GM23248 (cell line): ENCODE measurements around the gene HSD17B14. TPM values are rescaled to one million over a fixed set of nuclear protein-coding genes. Genes with fewer than 3 reads are reported as not detected.

Source experiments
- DNase-seq: peaks from one replicate; pipeline ENCODE4 v3.0.0-alpha.2; 2015
- H2AFZ ChIP-seq: fragments of 200-600 bp; sonication (generic); 2 replicates; pipeline ENCODE4 v1.6.1; 2016; ENCODE audit warnings: antibody characterized with exemption
- H3F3A ChIP-seq: fragments of 200-600 bp; sonication (generic); 2 replicates; pipeline ENCODE4 v1.6.1; 2016; ENCODE audit warnings: mild to moderate bottlenecking, antibody characterized with exemption, mixed run types; ENCODE audit not compliant: insufficient read depth
- H3K27ac ChIP-seq: fragments of 200-600 bp; sonication (generic); 2 replicates; pipeline ENCODE4 v1.5.1; 2016; ENCODE audit warnings: mild to moderate bottlenecking
- H3K27me3 ChIP-seq: fragments of 200-600 bp; sonication (generic); replicated peaks from 2 replicates; pipeline ENCODE4 v1.6.1; 2016; ENCODE audit warnings: mild to moderate bottlenecking; ENCODE audit not compliant: insufficient read depth
- H3K36me3 ChIP-seq: fragments of 200-600 bp; sonication (generic); 2 replicates; pipeline ENCODE4 v1.6.1; 2016; ENCODE audit warnings: low read depth, mild to moderate bottlenecking
- H3K4me1 ChIP-seq: fragments of 200-600 bp; sonication (generic); 2 replicates; pipeline ENCODE4 v1.6.1; 2016; ENCODE audit warnings: mild to moderate bottlenecking; ENCODE audit not compliant: insufficient read depth
- H3K4me2 ChIP-seq: fragments of 200-600 bp; sonication (generic); one replicate; pipeline ENCODE4 v1.6.1; 2016; ENCODE audit warnings: mild to moderate bottlenecking; ENCODE audit not compliant: unreplicated experiment
- H3K4me3 ChIP-seq: fragments of 200-600 bp; sonication (generic); 2 replicates; pipeline ENCODE4 v1.5.1; 2016; ENCODE audit warnings: mild to moderate bottlenecking
- H3K79me2 ChIP-seq: fragments of 200-600 bp; sonication (generic); 2 replicates; pipeline ENCODE4 v1.6.1; 2016; ENCODE audit warnings: mild to moderate bottlenecking; ENCODE audit not compliant: insufficient read depth
- H3K9ac ChIP-seq: fragments of 200-600 bp; sonication (generic); 2 replicates; pipeline ENCODE4 v1.6.1; 2016; ENCODE audit warnings: mild to moderate bottlenecking
- H3K9me2 ChIP-seq: fragments of 200-600 bp; sonication (generic); 2 replicates; pipeline ENCODE4 v1.6.1; 2016; ENCODE audit warnings: mixed run types, mild to moderate bottlenecking, moderate library complexity; ENCODE audit not compliant: insufficient read depth
- H3K9me3 ChIP-seq: fragments of 200-600 bp; sonication (generic); one replicate; pipeline ENCODE4 v1.6.1; 2017; ENCODE audit warnings: low read depth
- H4K20me1 ChIP-seq: fragments of 200-600 bp; sonication (generic); 2 replicates; pipeline ENCODE4 v1.6.0; 2016; ENCODE audit not compliant: insufficient read depth
- EZH2 ChIP-seq: fragments of 200-600 bp; sonication (generic); IDR thresholded peaks from 2 replicates; pipeline ENCODE4 v1.6.1; 2018; ENCODE audit warnings: antibody characterized with exemption, mild to moderate bottlenecking; ENCODE audit not compliant: insufficient read depth, poor library complexity, severe bottlenecking
- EZH2phosphoT487 ChIP-seq: fragments of 200-600 bp; sonication (generic); IDR thresholded peaks from 2 replicates; pipeline ENCODE4 v1.6.1; 2018; ENCODE audit warnings: antibody characterized with exemption, moderate library complexity, mild to moderate bottlenecking, low read depth; ENCODE audit not compliant: insufficient read depth
- WGBS, 2 experiments: methylation state at CpG; one replicate each; pipeline ENCODE4 v1.1.6; 2015 to 2017; ENCODE audit warnings: low lambda C conversion rate in 2 of 2, low coverage in 1 of 2; ENCODE audit errors: missing lambda C conversion rate in 2 of 2; 5-methylcytosine and 5-hydroxymethylcytosine counted together
- in situ Hi-C: fragments of 300-500 bp; cut with MboI; formaldehyde crosslinking; loops from 2 replicates; pipeline ENCODE4 v1.15.0; 2020
- polyA plus RNA-seq: library from polyadenylated mRNA; unstranded; fragments of >200 nt; fragmentation: Nextera tagmentation; extraction: Ambion mirVana; gene quantifications from 2 replicates; pipeline ENCODE4 v1.2.1, GENCODE V29; 2016
- total RNA-seq: library from RNA; depleted of rRNA; stranded (reverse); fragments of >200 nt; shearing (Covaris generic); gene quantifications from 2 replicates; pipeline ENCODE4 v1.2.3, GENCODE V29; 2014

Gene HSD17B14
- total and polyA plus RNA-seq, 2 experiments from 2014 or later: 2.6 to 4.4 TPM

DNA sequence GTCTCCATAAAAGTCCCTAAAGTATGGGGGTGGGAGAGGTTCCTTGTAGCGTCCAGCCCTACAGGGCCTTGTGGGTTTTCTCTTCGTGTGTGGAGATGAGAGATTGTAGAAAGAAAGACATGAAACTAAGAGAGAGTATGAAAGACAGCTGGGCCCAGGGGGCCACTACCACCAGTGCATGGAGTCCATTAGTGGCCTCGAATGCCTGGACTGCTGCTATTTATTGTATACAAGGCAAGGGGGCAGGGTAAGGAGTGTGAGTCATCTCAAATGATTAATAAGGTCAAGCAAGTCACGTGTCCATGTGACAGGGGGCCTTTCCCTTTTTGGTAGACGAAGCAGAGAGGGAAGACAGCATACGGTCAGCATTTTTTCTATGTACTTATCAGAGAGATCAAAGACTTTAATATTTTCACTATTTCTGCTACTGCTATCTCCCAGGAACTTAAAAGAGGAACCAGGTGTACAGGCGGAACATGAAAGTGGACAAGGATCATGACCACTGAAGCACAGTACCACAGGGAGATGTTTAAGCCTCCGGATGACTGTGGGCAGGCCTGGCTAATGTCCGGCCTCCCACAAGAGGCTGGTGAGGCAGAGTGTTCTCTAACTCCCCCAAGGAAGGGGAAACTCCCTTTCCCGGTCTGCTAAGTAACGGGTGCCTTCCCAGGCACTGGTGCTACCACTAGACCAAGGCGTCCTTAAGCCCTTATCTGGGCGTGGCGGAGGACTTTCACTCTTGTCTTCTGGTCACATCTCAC lies 55.5 kb downstream of the HSD17B14 start:
- H3K4me1 ChIP-seq: no peaks in the 10 kb centered on the region
- H3K9ac ChIP-seq: no peak overlapping the region
- TF ChIP-seq EZH2phosphoT487 (no peak), EZH2 (no peak)
- no peaks in the 10 kb centered on the region for H3K9me3 ChIP-seq
- H3K79me2 ChIP-seq: no peaks in the 10 kb centered on the region
- H3F3A ChIP-seq: no peaks in the 10 kb centered on the region
- DNase-seq: peak; percentile 34
- no peak overlapping the region for H2AFZ ChIP-seq
- in situ Hi-C loops: no loop called here
- no peak overlapping the region for H3K4me2 ChIP-seq
- no peak overlapping the region for H3K27ac ChIP-seq
- no peaks in the 10 kb centered on the region for H3K36me3 ChIP-seq
- no peaks in the 10 kb centered on the region; the same call in 1 of the 2 replicates for H3K27me3 ChIP-seq
- WGBS, 2 experiments: 65 to 67% methylated on average over 14 of the region's 14 CpGs
- no peaks in the 10 kb centered on the region for H3K9me2 ChIP-seq
- no peaks in the 10 kb centered on the region for H4K20me1 ChIP-seq
- H3K4me3 ChIP-seq: no peak overlapping the region

DNA sequence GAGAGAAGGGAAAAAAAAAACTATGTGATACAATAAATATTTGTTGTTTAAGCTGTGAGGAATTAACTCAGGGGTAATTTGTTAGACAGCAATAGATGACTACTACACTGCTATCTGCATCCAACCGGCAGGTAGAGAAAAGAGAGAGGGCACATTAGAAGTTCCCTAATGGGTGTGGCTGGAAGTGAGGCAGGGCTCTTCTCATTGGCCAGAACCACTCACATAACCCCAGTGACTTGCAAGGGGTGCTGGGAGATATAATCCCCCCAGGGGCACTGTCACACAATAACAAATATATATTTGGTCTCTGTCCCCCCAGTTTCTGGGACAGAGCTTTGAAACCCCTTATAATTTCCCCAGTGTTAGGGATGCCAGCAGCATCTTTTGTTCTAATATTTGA lies 56.7 kb downstream of the HSD17B14 start:
- no peaks in the 10 kb centered on the region for H3K79me2 ChIP-seq
- no peak overlapping the region for H3K4me3 ChIP-seq
- H3K9me3 ChIP-seq: no peaks in the 10 kb centered on the region
- no peaks in the 10 kb centered on the region for H3K9me2 ChIP-seq
- H3K4me2 ChIP-seq: no peak overlapping the region
- H3K27me3 ChIP-seq: no peaks in the 10 kb centered on the region; the same call in 1 of the 2 replicates
- no peaks in the 10 kb centered on the region for H4K20me1 ChIP-seq
- 6 to 9% methylated on average over 1 of the region's 1 CpG for WGBS, 2 experiments
- H3K9ac ChIP-seq: no peak overlapping the region
- DNase-seq: no peak
- H3F3A ChIP-seq: no peaks in the 10 kb centered on the region
- no peak overlapping the region for H2AFZ ChIP-seq
- TF ChIP-seq EZH2: no peak
- TF ChIP-seq EZH2phosphoT487: no peak
- H3K27ac ChIP-seq: no peak overlapping the region
- in situ Hi-C loops: no loop called here
- no peaks in the 10 kb centered on the region for H3K4me1 ChIP-seq
- no peaks in the 10 kb centered on the region for H3K36me3 ChIP-seq

DNA sequence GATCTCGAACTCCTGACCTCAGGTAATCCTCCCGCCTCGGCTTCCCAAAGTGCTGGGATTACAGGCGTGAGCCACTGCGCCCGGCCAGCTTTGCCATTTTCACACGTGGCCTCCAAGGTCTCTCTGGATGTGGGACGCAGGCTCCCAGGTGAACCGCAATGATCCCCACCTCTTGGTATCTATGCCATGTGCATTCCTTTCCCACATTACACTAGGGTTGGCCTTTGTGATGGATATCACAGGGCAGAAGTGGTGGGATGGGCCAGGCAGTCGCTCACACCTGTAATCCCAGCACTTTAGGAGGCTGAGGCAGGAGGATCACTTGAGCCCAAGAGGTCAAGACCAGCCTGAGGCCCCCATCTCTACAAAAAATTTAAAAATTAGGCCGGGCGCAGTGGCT lies 58.6 kb downstream of the HSD17B14 start:
- DNase-seq: no peak
- no peaks in the 10 kb centered on the region for H3K79me2 ChIP-seq
- no peak overlapping the region for H3K4me2 ChIP-seq
- WGBS, 2 experiments: 79 to 84% methylated on average over 9 to 12 of the region's 12 CpGs
- no peak overlapping the region for H3K9ac ChIP-seq
- H3K4me1 ChIP-seq: no peaks in the 10 kb centered on the region
- no peak overlapping the region for H2AFZ ChIP-seq
- no peaks in the 10 kb centered on the region for H3K9me3 ChIP-seq
- no peak overlapping the region for H3K27ac ChIP-seq
- no peaks in the 10 kb centered on the region for H4K20me1 ChIP-seq
- no peaks in the 10 kb centered on the region for H3K36me3 ChIP-seq
- in situ Hi-C loops: no loop called here
- no peaks in the 10 kb centered on the region for H3K9me2 ChIP-seq
- no peaks in the 10 kb centered on the region for H3F3A ChIP-seq
- TF ChIP-seq EZH2phosphoT487 (no peak), EZH2 (no peak)
- H3K4me3 ChIP-seq: no peak overlapping the region
- H3K27me3 ChIP-seq: no peaks in the 10 kb centered on the region

DNA sequence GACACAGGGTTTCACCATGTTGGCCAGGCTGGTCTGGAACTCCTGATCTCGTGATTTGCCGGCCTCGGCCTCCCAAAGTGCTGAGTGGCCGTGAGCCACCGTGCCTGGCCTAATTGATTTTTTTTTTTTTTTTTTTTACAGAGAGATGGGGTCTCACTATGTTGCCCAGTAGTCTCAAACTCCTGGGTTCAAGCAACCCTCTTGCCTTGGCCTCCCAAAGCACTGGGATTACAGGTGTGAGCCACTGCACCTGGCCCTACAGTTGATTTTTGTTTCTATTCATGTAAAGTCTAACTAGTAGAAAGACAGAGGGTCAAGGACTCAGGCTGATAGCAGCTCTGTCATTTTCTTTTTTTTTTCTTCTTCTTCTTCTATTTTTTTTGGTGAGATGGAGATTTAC lies 59.2 kb downstream of the HSD17B14 start:
- WGBS, 2 experiments: 91 to 92% methylated on average over 5 of the region's 5 CpGs
- Histone ChIP-seq H3K9me2 (no peaks in the 10 kb centered on the region), H3K27me3 (no peaks in the 10 kb centered on the region), H3K36me3 (no peaks in the 10 kb centered on the region), H3F3A (no peaks in the 10 kb centered on the region), H3K79me2 (no peaks in the 10 kb centered on the region), H3K4me3 (no peak overlapping the region), H3K9me3 (no peaks in the 10 kb centered on the region), H3K9ac (no peak overlapping the region), H3K4me1 (no peaks in the 10 kb centered on the region), H3K4me2 (no peak overlapping the region), H2AFZ (no peak overlapping the region), H3K27ac (no peak overlapping the region), H4K20me1 (no peaks in the 10 kb centered on the region)
- DNase-seq: no peak
- TF ChIP-seq EZH2phosphoT487 (no peak), EZH2 (no peak)
- in situ Hi-C loops: no loop called here
